ENCODE results near the gene PHF14. TPM values are rescaled to one million over a fixed set of nuclear protein-coding genes. Genes with fewer than 3 reads are reported as not detected.
A peak's percentile ranks its signal among the peaks of the same experiment; 100 is the strongest.

The PHF14 gene
- total and polyA plus RNA-seq, 8 donors = 10.8 to 23.5 (median 15.3) TPM

DNA sequence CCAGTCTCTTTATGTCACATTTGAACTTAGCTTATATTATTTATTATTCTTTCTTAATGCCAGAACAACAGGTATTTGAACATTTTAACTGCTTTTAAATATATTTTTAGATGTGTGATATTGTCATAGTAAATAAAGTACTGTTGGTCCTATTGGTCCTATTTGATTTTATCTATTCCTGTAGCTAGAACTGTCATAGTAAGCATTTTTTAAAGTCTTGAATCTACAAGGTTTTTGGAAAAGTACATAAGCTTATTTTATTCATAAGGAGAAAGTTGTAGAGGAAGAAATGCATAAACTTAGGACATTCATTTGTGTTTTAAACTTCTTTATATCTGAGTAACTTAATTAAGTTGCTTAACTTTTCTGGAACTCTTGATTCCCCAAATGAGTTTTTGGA, 136.0 kb downstream of the PHF14 start:
- H3K27ac ChIP-seq = no peak overlapping the region
- FAIRE-seq = peak; percentile 9
- no peaks in the 10 kb centered on the region for H3K4me1 ChIP-seq
- H3K4me3 ChIP-seq = no peak overlapping the region
- TF ChIP-seq, protein P1, sequence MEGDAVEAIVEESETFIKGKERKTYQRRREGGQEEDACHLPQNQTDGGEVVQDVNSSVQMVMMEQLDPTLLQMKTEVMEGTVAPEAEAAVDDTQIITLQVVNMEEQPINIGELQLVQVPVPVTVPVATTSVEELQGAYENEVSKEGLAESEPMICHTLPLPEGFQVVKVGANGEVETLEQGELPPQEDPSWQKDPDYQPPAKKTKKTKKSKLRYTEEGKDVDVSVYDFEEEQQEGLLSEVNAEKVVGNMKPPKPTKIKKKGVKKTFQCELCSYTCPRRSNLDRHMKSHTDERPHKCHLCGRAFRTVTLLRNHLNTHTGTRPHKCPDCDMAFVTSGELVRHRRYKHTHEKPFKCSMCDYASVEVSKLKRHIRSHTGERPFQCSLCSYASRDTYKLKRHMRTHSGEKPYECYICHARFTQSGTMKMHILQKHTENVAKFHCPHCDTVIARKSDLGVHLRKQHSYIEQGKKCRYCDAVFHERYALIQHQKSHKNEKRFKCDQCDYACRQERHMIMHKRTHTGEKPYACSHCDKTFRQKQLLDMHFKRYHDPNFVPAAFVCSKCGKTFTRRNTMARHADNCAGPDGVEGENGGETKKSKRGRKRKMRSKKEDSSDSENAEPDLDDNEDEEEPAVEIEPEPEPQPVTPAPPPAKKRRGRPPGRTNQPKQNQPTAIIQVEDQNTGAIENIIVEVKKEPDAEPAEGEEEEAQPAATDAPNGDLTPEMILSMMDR (IDR thresholded peaks at IDR 0.05) = no peak
- DNase-seq = no peak
- no peak for ATAC-seq
- no peaks in the 10 kb centered on the region for H3K9me3 ChIP-seq
- no peaks in the 10 kb centered on the region for H3K27me3 ChIP-seq
- intact Hi-C loops (cut with DNase I) = no loop called here
- no peaks in the 10 kb centered on the region for H3K36me3 ChIP-seq

GRCh38 chr7:11120068-11120664, 146.5 kb downstream of the PHF14 start:
- Histone ChIP-seq H3K4me3 (no peak overlapping the region), H3K27ac (no peak overlapping the region), H3K9me3 (no peaks in the 10 kb centered on the region), H3K27me3 (no peaks in the 10 kb centered on the region), H3K36me3 (no peaks in the 10 kb centered on the region), H3K4me1 (no peaks in the 10 kb centered on the region)
- ATAC-seq (no peak), FAIRE-seq (no peak), DNase-seq (no peak)
- intact Hi-C loops (cut with DNase I) = no loop called here
- TF ChIP-seq, protein P1 (IDR thresholded peaks at IDR 0.05) = no peak
- WGBS, 2 donors = 97 to 99% methylated on average over 3 of the region's 3 CpGs

DNA sequence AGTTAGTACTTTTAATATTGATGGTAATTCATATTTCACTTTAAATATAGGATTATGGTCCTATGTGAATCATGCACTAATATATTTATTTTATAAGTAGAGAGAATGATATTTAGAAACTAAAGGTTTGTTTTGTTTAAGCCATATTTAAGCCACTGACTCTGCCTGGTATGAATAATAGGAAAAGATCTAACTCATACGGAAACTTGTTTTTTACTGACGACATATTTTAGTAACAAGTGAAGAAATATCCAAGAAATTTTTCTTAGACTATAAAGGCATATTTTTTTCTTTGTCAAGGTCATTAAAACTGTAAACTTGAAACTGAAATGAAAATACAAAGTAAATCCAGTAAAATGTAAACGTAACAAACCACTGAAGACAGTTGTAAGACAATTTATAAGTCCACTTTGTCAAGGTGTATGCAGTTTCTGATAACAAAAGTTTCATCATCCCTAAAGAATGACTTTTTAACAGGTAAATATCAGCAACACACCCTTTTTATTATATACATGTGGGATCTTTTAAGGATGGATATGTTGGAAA, 147.1 kb downstream of the PHF14 start:
- intact Hi-C loops (cut with DNase I) = no loop called here
- H3K27ac ChIP-seq = no peak overlapping the region

DNA sequence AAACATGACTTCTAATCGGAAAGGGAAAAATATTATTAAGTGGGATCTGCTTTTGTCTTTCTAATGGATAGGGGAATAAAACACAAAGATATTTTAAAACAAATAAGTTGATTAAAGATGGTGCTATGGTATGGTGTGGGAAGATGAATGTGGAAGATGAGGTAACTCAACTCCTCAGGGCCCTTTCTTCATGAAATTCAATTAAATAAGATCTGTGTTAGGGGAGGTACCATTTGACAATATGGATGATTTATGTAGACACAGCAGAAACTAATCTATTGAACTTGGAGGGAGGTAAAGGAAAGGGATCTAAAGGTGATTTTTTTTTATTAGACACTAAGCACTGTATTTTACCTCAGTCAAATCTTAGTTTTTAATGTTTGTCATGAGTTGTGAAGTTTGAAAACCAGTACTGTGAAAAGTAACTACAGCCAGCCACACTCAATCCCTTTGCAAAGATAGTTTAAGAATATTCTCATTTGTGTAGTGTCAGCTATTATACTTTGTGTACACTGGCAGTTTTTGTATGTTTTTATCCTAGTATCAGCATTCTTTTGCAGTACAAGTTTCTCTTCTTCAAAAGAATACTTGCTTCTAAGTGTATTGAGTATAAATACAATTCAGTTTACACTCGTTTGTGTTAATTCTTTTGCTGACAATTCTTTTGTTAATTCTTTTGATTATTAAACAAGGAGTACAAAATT, 151.3 kb downstream of the PHF14 start:
- ATAC-seq = no peak
- DNase-seq = no peak
- H3K27ac ChIP-seq = no peak overlapping the region
- intact Hi-C loops (cut with DNase I) = no loop called here
- H3K9me3 ChIP-seq = no peaks in the 10 kb centered on the region
- H3K4me1 ChIP-seq = no peaks in the 10 kb centered on the region
- no peak overlapping the region for H3K4me3 ChIP-seq
- TF ChIP-seq, protein P1 (IDR thresholded peaks at IDR 0.05) = no peak
- no peaks in the 10 kb centered on the region for H3K27me3 ChIP-seq
- no peaks in the 10 kb centered on the region for H3K36me3 ChIP-seq
- 79 to 93% methylated on average over 2 of the region's 2 CpGs for WGBS, 2 donors
- no peak for FAIRE-seq

More for the DNA sequence above, 147.1 kb downstream of the PHF14 start:
- no peaks in the 10 kb centered on the region for H3K4me1 ChIP-seq
- TF ChIP-seq, protein P1 (IDR thresholded peaks at IDR 0.05) = no peak
- no peak for FAIRE-seq
- no peaks in the 10 kb centered on the region for H3K36me3 ChIP-seq
- H3K27me3 ChIP-seq = no peaks in the 10 kb centered on the region
- no peaks in the 10 kb centered on the region for H3K9me3 ChIP-seq
- ATAC-seq = no peak
- no peak for DNase-seq
- WGBS, 2 donors = 95% methylated on average over 3 of the region's 3 CpGs
- H3K4me3 ChIP-seq = no peak overlapping the region

All from pancreas (tissue), 10 donors.